ENCODE results near the gene ERP44.

DNA sequence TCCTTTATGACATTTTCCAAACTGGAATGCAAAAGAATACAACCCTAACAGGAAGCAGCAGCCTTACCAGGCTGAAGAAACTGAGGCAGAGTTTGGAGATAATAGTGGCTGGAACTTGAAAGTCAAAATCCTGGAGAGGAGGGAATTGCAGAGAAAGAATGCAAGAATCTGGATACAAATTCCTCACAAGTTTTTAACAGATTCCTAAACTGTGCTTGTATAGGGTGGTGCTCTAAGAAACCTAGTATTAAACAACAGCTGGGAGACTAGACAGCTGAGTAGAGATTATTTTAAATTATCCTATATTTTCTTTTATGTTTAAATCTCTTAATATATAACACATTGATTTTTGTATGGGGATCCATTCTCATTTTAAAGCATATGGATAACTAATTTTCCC, 31.0 kb upstream of the ERP44 start:
- TF ChIP-seq EZH2 (IDR thresholded peaks at IDR 0.05) (no peak), CTCF (IDR thresholded peaks at IDR 0.05 in 2 of 3, conservative IDR thresholded peaks at IDR 0.05 in 1 of 3; ENCODE audit: borderline replicate concordance in 1 of 3, insufficient read depth in 1 of 3, low read depth in 2 of 3, low read length in 2 of 3) (no peak)

Data from HCT116 (cell line).